GM15510 (cell line): Measurements from ENCODE around the gene OR9G1.

Source experiments
- POLR2A ChIP-seq: IDR thresholded peaks from 3 replicates; pipeline ENCODE4 v1.6.1; 2011; ENCODE audit warnings: borderline replicate concordance; ENCODE audit not compliant: insufficient read length; ENCODE audit errors: extremely low read depth

The OR9G1 gene, protein sequence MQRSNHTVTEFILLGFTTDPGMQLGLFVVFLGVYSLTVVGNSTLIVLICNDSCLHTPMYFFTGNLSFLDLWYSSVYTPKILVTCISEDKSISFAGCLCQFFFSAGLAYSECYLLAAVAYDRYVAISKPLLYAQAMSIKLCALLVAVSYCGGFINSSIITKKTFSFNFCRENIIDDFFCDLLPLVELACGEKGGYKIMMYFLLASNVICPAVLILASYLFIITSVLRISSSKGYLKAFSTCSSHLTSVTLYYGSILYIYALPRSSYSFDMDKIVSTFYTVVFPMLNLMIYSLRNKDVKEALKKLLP

DNA sequence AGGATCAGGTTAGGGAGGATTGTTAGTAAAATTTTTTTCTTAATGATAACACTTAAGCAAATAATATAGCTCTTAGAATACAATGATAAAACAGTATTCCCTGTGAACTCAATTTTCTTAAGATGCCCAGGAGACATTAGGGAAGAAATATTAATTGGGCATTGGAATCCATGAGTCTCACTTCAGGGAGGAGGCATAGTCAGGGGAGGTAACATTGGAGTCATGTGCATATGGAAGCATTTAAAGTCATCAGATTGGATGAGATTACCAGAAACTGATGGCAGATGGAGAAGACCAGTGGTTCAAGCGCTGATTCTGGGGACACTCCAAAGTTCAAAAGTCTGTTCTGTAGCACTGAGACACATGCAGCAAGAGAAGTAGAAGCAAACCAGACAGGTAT is at the start of gene OR9G1:
Gene OR9G1 (plus strand): TSS at position 301 of the 400 bp plus-strand sequence. CDS start 1,293 bp downstream, outside the sequence.
- TF ChIP-seq POLR2A, result no peak

DNA sequence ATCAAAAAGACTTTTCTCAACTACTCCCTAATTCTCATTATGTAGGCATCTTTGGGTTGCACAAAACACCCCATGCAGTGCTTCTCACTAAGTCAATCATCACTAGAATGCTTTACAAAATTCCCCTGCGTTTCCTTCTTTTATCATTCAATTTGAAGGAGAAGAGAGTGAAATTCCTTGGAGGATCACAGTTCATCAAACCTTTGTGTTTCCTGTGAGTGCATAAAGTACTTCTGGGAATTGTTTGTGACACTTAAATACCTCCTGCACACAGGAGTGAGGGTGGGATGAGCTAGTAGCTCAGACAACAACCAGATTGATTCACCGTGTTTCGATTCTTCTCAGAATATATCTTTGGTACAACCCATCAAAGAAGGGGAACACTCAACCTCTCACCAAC is 39.1 kb upstream of the OR9G1 start:
- no peak for TF ChIP-seq POLR2A

DNA sequence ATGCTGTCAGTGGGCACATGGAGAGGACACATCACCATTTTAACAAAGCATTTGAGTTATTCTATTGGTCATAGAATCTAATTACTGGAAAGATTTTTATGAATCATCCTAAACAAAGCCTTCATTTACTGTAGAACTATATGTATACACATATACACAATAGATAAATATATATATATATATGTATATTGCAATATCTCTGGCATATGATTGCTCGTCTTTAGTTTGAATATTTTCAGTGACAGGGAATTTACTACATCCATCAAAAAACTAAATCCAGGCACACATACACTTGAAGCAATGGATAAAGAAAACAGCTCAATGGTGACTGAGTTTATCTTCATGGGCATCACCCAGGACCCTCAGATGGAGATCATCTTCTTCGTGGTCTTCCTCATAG is 35.5 kb upstream of the OR9G1 start, which contains the start of gene OR5AR1:
Gene OR5AR1 (plus strand): TSS at position 301 of the 400 bp plus-strand sequence. CDS start 0 bp downstream, at position 301.
- no peak for TF ChIP-seq POLR2A

DNA sequence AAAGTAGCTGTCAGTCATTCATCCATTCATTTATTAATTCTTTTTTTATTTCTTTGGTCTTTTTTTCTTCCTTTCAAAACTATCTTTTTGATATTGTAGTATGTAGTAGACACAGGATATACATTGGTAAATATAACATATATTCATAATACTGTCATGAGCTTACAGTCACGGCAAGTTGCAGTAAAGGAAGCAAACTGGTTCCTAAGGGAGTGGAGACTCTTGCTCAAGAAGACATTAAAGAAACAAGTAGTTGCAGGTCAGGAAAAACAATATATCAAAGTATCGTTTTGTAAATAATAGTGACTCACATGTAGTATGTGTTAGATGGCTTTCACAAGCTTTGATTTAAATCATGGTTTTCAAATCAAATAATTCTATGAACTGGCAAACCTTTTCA is 27.9 kb upstream of the OR9G1 start:
- no peak for TF ChIP-seq POLR2A

DNA sequence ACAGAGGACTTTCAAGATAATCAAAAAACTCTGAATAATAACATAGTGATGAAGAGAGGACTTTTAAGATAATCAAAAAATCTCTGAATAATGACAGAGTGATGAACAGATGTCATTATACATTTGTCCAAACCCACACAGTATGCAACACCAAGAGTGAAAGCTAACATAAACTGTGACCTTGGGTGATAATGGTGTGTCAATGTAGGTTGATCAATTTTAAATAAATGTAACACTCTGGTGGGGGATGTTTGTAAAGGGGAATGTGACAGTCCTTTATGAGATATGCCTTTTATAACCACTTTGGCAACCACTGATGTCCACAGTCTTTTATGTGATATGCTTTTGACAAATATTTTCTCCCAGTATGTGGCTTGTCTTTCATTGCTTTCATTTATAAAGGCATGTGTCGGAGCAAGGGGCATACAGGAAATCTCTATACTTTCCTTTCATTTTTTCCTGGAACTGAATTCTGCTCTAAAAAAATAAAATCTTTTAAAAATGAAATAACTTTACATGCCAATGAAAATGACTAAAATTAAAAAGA is 10.3 kb upstream of the OR9G1 start:
- no peak for TF ChIP-seq POLR2A

DNA sequence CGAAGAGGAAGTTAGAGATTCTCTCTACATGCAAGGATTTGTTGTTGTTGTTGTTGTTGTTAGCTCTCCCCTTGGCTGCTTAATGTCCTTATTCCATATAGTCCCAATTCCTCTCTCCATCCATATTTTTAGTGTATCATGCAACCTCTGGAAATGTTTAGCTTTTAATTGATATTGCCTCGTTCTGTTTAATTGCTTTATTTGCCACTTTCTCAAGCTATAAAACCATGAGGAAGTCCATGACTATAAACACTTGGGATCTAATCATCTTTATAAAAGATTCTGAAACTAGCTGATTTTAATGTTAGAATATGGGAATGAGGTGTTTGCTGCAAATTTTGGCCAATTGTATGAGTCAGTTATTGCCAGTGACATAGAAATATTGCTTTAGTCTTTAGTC is 5.5 kb upstream of the OR9G1 start:
- TF ChIP-seq POLR2A, result no peak

DNA sequence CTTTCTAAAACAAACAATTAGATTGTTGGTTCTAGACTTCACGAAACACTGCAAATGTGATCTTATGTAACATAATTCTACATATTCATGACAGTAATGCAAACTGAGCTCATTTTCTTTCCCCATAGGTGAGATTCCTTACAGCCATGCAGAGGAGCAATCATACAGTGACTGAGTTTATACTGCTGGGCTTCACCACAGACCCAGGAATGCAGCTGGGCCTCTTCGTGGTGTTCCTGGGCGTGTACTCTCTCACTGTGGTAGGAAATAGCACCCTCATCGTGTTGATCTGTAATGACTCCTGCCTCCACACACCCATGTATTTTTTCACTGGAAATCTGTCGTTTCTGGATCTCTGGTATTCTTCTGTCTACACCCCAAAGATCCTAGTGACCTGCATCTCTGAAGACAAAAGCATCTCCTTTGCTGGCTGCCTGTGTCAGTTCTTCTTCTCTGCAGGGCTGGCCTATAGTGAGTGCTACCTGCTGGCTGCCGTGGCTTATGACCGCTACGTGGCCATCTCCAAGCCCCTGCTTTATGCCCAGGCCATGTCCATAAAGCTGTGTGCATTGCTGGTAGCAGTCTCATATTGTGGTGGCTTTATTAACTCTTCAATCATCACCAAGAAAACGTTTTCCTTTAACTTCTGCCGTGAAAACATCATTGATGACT is 1.5 kb downstream of the OR9G1 start:
- no peak for TF ChIP-seq POLR2A

DNA sequence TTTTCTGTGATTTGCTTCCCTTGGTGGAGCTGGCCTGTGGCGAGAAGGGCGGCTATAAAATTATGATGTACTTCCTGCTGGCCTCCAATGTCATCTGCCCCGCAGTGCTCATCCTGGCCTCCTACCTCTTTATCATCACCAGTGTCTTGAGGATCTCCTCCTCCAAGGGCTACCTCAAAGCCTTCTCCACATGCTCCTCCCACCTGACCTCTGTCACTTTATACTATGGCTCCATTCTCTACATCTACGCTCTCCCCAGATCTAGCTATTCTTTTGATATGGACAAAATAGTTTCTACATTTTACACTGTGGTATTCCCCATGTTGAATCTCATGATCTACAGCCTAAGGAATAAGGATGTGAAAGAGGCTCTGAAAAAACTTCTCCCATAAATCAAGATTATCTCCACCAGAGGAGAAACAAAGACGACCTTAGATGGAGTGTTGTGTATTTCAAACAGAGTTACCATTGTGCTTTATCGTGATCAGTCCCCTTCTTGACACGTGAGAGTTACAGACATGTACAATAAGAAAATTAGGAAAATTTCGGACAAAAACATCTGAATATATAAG is 2.1 kb downstream of the OR9G1 start:
- no peak for TF ChIP-seq POLR2A

DNA sequence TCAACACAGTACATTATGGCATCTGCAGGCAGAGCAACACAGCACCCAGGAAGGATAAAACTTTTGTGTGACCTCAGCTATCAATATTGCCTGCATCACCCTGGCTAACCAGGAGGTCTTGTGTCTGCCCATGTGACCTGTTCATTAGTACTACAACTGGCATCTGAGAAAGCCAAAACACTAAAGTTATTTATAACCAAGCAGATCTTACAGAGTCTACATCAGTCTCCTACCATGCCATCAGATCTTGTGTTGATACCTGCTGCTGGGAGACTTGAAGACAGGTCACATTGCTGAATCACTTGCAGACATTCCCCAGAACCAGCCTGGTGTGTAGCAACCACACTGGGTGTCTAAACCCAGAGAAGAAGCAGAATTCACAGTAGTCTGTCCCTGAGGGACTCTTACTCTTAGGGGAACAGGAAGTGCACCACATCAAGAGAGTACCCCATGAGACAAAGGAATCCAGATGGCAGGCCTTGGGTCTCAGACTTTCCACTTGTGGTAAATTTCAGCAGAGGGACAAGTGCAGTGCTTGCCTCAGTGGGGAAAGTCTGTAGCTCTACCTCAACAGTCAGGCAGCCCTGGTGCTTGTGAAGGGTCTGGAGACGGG is 7.0 kb downstream of the OR9G1 start:
- TF ChIP-seq POLR2A, result no peak

DNA sequence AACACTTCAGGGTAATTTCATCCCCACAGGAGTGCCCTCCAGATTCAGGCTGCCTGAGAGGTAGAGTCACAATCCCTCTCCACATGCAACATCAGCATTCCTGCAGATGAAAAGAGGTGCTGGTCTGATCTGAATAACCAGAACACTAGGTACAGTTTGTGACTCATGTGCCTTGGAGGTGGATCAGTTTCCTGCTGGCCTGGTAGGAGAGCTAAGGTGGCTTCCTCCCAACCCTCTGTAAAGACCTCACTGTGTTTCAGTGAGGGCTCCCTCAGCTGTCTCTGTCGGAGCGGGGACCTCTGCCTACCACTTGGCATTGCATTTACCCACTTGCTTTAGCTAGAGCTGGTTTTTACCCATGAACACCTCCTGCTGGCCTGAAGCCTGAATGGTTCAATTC is 7.6 kb downstream of the OR9G1 start:
- no peak for TF ChIP-seq POLR2A

DNA sequence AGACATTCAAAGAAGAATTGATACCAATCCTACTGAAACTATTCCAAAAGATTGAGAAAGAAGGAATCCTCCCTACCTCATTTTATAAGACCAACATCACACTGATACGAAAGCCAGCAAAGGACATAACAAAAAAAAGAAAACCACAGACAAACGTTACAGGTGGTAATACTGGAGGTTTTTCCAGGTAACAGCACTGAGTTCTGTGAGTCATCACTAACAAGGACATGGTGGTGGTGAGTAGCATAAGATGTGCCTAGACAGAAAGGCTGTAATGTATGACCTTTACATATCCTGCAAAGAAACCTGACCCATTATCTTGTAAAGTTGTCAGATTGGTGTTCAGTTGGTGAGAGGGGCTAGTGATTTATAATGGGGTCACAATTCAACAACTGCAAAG is 15.3 kb downstream of the OR9G1 start:
- no peak for TF ChIP-seq POLR2A

DNA sequence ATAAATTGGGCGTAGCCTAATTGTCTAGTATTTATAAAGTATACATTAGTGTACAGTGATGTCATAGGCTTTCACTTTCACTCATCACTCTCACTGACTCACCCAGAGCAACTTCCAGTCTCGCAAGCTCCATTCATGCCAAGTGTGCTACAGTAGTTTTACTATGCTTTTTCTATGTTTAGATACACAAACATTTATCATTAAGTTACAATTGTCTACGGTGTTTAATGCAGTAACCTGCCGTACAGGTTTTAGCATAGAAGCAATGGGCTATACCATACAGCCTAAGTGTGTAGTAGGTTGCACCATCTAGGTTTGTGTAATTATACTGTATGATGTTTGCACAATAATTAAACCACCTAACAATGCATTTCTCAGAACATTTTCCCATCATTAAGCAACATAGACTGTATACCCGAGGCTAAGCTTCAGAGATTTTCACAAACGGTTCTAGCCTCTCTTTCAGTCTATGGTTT is 17.5 kb downstream of the OR9G1 start:
- TF ChIP-seq POLR2A, result no peak

DNA sequence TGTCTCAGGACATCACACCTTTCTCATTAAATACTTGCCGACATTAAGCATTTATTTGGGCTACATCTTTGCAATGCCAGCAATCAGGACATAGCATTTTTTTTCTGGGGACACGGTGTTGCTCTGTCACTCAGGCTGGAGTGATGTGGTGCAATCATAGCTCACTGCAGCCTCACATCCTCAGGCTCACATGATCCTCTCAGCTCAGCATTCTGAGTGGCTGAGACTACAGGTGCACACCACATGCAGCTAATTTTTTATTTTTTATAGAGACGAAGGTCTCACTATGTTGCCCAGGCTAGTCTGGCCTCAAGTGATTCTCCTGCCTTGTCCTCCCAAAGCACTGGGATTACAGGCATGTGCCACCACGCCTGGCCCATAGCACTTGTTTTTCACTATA is 21.6 kb downstream of the OR9G1 start:
- no peak for TF ChIP-seq POLR2A

DNA sequence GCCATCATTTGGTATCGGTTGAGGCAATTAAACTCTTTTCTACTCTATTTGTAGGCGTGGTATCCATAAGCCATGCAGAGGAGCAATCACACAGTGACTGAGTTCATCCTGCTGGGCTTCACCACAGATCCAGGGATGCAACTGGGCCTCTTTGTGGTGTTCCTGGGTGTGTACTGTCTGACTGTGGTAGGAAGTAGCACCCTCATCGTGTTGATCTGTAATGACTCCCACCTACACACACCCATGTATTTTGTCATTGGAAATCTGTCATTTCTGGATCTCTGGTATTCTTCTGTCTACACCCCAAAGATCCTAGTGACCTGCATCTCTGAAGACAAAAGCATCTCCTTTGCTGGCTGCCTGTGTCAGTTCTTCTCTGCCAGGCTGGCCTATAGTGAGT is 41.2 kb downstream of the OR9G1 start:
- TF ChIP-seq POLR2A, result no peak

DNA sequence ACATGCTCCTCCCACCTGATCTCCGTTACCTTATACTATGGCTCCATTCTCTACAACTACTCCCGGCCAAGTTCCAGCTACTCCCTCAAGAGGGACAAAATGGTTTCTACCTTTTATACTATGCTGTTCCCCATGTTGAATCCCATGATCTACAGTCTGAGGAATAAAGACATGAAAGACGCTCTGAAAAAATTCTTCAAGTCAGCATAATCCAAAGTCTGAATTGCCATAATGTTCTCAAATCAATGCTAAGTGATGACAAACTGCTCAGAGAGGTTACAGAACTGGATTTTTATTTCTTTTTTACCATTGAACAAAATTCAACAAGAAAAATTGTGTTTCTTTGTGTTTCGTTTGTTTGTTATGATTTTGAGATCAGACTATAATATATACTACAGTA is 42.0 kb downstream of the OR9G1 start:
- TF ChIP-seq POLR2A, result no peak
